Uterus (tissue), 4 donors: Measurements from ENCODE around the gene P3R3URF. TPM values are rescaled to one million over a fixed set of nuclear protein-coding genes. Genes with fewer than 3 reads are reported as not detected.

Source experiments
- DNase-seq, 2 donors: peaks; one replicate each; pipeline ENCODE4 v3.0.0-alpha.2; 2019 to 2020
- H3K27ac ChIP-seq, 2 donors: fragments of 200-600 bp; sonication (generic); 1 replicate in 1 of 2; 2 replicates in 1 of 2; pipeline ENCODE4 v1.5.1; 2016 to 2018
- H3K27me3 ChIP-seq, 2 donors: fragments of 200-600 bp; sonication (generic); one replicate each; pipeline ENCODE4 v1.5.1; 2018 to 2019; ENCODE audit warnings: control low read depth in 1 of 2
- H3K36me3 ChIP-seq, 2 donors: fragments of 200-600 bp; sonication (generic); one replicate each; pipeline ENCODE4 v1.5.1; 2019; ENCODE audit warnings: control low read depth in 1 of 2
- H3K4me1 ChIP-seq, 2 donors: fragments of 200-600 bp; sonication (generic); one replicate each; pipeline ENCODE4 v1.5.1; 2018 to 2019; ENCODE audit warnings: control low read depth in 1 of 2
- H3K4me3 ChIP-seq, 2 donors: fragments of 200-600 bp; sonication (generic); 1 replicate in 1 of 2; 2 replicates in 1 of 2; pipeline ENCODE4 v1.5.1; 2018 to 2019; ENCODE audit warnings: mild to moderate bottlenecking in 1 of 2
- H3K9me3 ChIP-seq, 2 donors: fragments of 200-600 bp; sonication (generic); one replicate each; pipeline ENCODE4 v1.5.1; 2019; ENCODE audit warnings: control low read depth in 1 of 2
- CTCF ChIP-seq, 4 experiments: fragments of 200-600 bp in 2 of 4; fragments of 450-650 bp in 2 of 4; sonication (generic) in 2 of 4; IDR thresholded peaks; one replicate each; pipeline ENCODE4 v1.5.1; 2016 to 2019; ENCODE audit warnings: antibody characterized with exemption in 4 of 4, mild to moderate bottlenecking in 2 of 4, moderate library complexity in 1 of 4
- POLR2A ChIP-seq, 2 donors: fragments of 450-650 bp; IDR thresholded peaks; one replicate each; pipeline ENCODE4 v1.6.1; 2016; ENCODE audit warnings: antibody characterized with exemption in 2 of 2, mild to moderate bottlenecking in 1 of 2, moderate library complexity in 1 of 2
- intact Hi-C: fragments of 100-400 bp; cut with DNase I; formaldehyde crosslinking; loops from one replicate; pipeline ENCODE4 v1.15.1; 2023; ENCODE audit warnings: low total_unique reads
- total RNA-seq, 4 donors: library from RNA; depleted of rRNA in 3 of 4; stranded (reverse); fragments of >200 nt in 3 of 4; gene quantifications; one replicate each; pipeline versions ENCODE4 v1.1.0 to v1.2.4, GENCODE V29; 2014 to 2023
- donor health status: DM: yes; HTN: yes; CAD: no.

P3R3URF gene
- total RNA-seq, 4 donors from 2014 or later: not detected

GRCh38 chr1:46150085-46150484 is 26.2 kb downstream of the P3R3URF start:
- Histone ChIP-seq H3K9me3 (no peaks in the 10 kb centered on the region), H3K27me3 (no peaks in the 10 kb centered on the region), H3K4me1 (no peaks in the 10 kb centered on the region), H3K4me3 (no peak overlapping the region), H3K27ac (peak overlapping the region; percentile 15 to 59), H3K36me3 (no peaks in the 10 kb centered on the region)
- intact Hi-C loops: no loop called here
- DNase-seq: no peak
- no peak for TF ChIP-seq POLR2A (IDR thresholded peaks at IDR 0.05)
- no peak for TF ChIP-seq CTCF (IDR thresholded peaks at IDR 0.05)

- H3K36me3 ChIP-seq: no peaks in the 10 kb centered on the region
- no peaks in the 10 kb centered on the region for H3K27me3 ChIP-seq
- TF ChIP-seq CTCF (IDR thresholded peaks at IDR 0.05) (no peak), POLR2A (IDR thresholded peaks at IDR 0.05) (no peak)
- H3K27ac ChIP-seq: no peak overlapping the region
- DNase-seq: no peak
- no peaks in the 10 kb centered on the region for H3K9me3 ChIP-seq
- H3K4me3 ChIP-seq: no peak overlapping the region
- no peaks in the 10 kb centered on the region for H3K4me1 ChIP-seq
- intact Hi-C loops: no loop called here
These were observed 28.0 kb downstream of the P3R3URF start for GRCh38 chr1:46148318-46148717.

GRCh38 chr1:46137916-46138315 is 38.4 kb downstream of the P3R3URF start:
- no peak overlapping the region for H3K4me3 ChIP-seq
- TF ChIP-seq POLR2A (IDR thresholded peaks at IDR 0.05) (no peak), CTCF (IDR thresholded peaks at IDR 0.05) (no peak)
- DNase-seq: no peak
- H3K36me3 ChIP-seq: no peaks in the 10 kb centered on the region
- intact Hi-C loops: no loop called here
- peak overlapping the region; percentile 31 to 41 for H3K27ac ChIP-seq
- no peaks in the 10 kb centered on the region for H3K9me3 ChIP-seq
- H3K27me3 ChIP-seq: no peaks in the 10 kb centered on the region
- H3K4me1 ChIP-seq: no peaks in the 10 kb centered on the region

- no peak for DNase-seq
- H3K4me1 ChIP-seq: no peaks in the 10 kb centered on the region
- H3K27me3 ChIP-seq: no peaks in the 10 kb centered on the region
- no peak overlapping the region for H3K27ac ChIP-seq
- no peaks in the 10 kb centered on the region for H3K9me3 ChIP-seq
- intact Hi-C loops: no loop called here
- no peak overlapping the region for H3K4me3 ChIP-seq
- TF ChIP-seq CTCF (IDR thresholded peaks at IDR 0.05): no peak
- TF ChIP-seq POLR2A (IDR thresholded peaks at IDR 0.05): no peak
- no peaks in the 10 kb centered on the region for H3K36me3 ChIP-seq
These were observed 39.6 kb downstream of the P3R3URF start for GRCh38 chr1:46136711-46137110.

- TF ChIP-seq POLR2A (IDR thresholded peaks at IDR 0.05): no peak
- TF ChIP-seq CTCF (IDR thresholded peaks at IDR 0.05): no peak
- H3K9me3 ChIP-seq: no peaks in the 10 kb centered on the region
- H3K27me3 ChIP-seq: no peaks in the 10 kb centered on the region
- H3K27ac ChIP-seq: peak overlapping the region; percentile 36 to 43
- no peaks in the 10 kb centered on the region for H3K36me3 ChIP-seq
- no peaks in the 10 kb centered on the region for H3K4me1 ChIP-seq
- no peak for DNase-seq
- intact Hi-C loops: no loop called here
- no peak overlapping the region for H3K4me3 ChIP-seq
These were observed 41.5 kb downstream of the P3R3URF start for GRCh38 chr1:46134660-46135331.
